C4-2B (cell line): ENCODE data around the gene ZNF408.

ENCODE experiments used
- CTCF ChIP-seq: fragments of 450-650 bp; conservative IDR thresholded peaks from 2 replicates; pipeline ENCODE4 v1.5.1; 2017; ENCODE audit warnings: mild to moderate bottlenecking
- ZFX ChIP-seq: fragments of 450-650 bp; IDR thresholded peaks from 2 replicates; pipeline ENCODE4 v1.6.1; 2017

GRCh38 chr11:46694607-46695006, 6.2 kb upstream of the ZNF408 start:
- TF ChIP-seq CTCF (no peak), ZFX (no peak)
